GM21447 (cell line): ENCODE data around the gene AKR1C3.
"Not testable (repeated sequence)": the region's sequence is repeated elsewhere in the genome, so short reads cannot be mapped to it uniquely, and the experiment has no call there.

Experiments
- ATAC-seq: cut with Tn5 transposase; IDR thresholded peaks from one replicate; pipeline ENCODE4 v1.9.1; 2021; ENCODE audit not compliant: unreplicated experiment

AKR1C3 gene

DNA sequence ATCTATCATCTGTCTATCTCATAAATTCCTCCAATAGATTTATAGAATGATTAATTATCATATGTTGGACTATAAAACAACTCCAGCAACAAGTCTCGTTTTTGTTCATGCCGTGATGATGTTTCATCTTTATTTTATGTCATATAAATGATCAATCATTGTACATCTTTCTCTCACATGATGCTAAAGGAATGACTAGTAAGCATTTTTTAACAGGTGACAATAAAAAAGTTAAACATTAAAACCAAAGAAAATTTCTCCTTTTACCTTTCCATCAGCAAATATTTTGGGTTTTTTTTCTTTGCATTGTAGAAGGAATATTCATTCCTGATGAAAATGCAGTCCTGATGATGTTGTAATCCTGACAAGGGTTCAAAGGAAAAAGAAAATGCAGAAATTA, 41.4 kb downstream of the AKR1C3 start:
- ATAC-seq: no peak

DNA sequence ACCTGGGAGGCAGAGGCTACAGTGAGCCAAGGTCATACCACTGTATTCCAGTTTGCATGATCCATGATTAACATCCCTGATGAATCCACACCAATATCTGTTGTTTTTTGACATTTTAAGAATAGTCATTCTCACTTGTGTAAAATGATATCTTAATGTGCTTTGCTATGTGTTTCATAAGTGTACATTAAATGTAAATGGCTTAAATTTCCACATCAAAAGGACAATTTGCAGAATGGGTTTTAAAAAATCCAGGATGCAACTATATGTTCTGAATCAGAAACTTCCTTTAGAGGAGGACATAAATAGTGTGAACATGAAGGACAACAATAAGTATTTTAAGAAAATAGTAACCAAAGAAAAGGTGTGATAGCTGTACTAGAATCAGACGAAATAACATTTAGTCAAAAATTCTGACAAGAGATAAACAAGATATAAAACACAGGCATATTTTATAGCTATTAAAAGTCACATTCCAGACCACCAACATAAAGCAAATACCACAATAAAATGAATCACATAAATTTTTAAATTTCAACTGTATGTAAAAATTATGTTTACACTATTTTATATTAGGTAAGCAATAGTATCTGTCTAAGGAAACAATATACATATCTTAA, 42.4 kb downstream of the AKR1C3 start:
- ATAC-seq: no peak

DNA sequence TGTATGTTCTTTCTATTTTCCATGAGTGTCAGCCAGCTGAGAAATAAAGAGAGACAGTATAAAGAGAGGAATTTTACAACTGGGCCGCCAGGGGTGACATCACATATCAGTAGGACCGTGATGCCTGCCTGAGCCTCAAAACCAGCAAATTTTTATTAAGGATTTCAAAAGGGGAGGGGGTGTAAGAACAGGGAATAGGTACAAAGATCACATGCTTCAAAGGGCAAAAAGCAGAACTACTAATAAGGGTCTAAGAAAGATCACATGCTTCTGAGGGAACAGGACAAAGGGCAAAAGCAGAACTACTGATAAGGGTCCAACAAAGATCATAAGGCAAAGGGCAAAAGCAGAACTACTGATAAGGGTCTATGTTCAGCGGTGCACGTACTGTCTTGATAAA, 43.5 kb downstream of the AKR1C3 start:
- not testable (repeated sequence) for ATAC-seq

DNA sequence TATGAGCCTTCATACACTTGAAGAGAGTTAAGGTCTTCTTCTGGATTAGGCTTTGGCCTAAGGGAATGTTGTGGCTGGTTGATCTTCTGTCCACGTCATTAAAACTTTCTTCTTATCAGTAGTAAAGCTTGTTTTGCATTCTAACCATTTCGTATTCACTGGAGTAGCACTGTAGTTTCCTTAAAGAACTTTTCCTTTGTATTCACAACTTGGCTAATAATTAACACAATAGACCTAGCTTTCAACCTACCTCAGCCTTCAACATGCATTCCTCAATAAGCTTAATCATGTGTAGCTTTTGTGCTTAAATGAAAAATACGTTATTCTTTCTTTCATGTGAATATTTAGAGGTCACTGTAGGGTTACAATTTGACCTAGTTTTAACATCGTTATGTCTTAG, 48.0 kb downstream of the AKR1C3 start:
- no peak for ATAC-seq

DNA sequence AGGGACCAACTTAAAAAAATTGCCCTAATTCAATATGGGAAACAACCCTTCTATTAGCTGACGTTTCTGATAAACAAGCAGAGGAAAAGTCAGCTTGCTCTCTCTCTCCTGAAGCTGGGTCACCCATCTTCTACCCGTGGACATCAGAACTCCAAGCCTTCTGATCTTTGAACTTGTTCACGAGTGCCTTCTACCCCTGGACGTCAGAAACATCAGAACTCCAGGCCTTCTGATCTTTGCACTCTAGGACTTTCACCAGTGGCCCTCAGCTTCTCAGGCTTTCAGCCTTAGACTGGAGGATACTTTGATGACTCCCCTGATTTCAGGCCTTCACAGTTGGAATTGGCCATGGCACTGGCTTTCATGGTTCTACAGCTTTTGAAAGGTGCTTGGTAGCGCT, 48.9 kb downstream of the AKR1C3 start:
- no peak for ATAC-seq

DNA sequence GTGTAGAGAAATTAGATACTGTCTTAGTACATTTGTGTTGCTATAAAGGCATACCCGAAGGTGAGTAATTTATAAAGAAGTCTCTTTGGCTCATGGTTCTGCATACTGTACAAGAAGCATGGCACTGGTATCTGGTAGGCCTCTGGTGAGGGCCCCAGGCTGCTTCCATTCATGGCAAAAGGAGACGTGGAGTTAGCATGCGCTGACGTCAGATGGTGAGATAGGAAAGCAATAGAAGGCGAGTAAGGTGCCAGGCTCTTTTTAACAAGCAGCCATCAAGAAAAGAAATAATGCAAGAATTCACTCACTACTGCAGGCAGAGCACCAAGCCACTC, 52.7 kb downstream of the AKR1C3 start:
- no peak for ATAC-seq

DNA sequence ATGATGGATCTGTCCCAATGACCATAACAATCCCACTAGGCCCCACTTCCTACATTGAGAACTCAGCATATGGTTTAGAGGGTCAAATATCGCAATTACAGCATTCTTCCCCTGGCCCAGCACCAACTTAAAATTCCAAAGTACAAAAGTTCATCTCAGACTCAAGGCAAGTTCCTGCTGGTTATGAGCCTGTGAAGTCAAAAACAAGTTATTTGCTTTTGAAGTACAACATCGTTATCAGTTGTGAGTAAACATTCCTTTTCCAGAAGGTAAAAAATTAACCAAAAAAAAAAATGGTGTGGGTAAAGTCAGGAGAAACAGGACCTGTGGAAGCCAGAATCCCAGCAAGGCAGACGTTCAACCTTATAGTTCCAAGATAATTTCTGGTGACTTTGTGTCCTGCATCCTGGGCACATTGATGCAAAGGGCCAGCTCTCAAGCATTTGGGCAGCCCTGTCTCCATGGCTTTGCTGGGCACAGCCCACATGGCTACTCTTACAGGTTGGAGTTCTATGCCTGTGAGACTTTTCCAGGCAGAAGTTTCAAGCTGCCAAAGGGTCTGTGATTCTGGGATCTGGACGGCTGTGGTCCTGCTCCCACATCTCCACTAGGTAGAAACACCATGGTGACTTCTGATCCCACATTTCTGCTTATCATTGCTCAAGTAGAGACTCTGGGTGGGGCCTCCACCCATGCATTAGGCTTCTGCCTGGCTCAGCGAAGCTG, 53.2 kb downstream of the AKR1C3 start:
- ATAC-seq: no peak

DNA sequence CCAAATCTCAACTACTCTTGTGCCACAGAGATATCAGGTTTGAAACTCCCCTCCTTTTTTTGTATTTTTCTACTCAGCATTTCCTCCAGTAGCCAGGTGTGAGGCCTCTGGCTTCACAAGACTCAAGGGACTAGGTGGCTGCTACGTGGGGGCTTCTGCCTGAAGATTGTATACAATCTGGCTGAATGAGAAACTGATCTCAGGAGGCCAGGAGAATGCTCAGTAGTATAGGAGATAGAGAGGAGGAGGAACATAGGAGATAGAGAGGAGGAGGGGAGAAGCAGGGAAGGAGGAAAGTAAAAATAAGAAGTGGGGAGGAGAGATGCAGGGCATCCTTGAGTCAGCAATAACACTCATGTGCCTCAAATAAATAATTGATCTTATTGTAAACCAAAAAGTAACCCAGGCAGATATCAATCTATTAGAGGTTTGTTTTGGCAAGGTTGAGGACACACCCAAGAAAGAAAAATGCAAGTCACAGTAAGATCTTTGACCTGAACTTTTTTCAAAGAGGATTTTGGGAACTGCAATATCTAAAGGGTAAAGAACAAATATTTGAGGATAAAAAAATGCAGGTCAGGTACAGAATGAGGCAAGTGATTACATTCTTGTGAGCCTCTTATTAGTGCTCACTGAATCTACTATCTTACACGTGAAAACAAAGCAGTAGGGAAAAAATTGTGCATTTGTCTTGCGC, 53.9 kb downstream of the AKR1C3 start:
- no peak for ATAC-seq

DNA sequence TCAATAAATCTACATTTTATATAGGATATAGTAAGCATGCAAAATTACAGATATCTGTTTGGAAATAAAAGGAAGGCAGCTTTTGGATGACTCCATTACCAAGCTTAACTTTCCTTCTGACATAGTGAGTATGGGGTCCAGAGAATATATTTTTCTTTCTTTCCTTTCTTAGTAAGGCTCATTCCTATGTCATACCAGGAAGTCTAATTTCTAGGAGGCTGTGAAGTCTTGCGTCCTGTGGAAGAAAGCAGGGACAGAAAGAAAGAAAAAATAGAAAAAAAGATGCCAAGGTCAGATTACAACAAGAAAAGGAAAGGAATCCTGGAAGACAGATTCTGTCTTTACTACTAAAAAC, 54.4 kb downstream of the AKR1C3 start:
- no peak for ATAC-seq

DNA sequence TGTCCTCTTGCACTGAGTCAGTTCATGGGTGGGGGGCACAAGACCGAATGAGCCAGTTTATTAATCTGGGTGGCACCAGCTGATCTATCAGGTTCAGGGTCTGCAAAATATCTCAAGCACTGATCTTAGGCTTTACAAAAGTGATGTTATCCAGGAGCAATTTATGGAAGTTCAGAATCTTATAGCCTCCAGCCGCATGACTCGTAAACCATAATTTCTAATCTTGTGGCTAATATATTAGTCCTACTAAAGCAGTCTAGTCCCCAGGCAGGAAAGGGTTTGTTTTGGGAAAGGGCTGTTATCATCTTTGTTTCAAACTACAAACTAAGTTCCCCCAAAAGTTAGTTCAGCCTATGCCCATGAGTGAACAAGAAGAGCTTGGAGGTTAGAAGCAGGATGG, 56.9 kb downstream of the AKR1C3 start:
- no peak for ATAC-seq

DNA sequence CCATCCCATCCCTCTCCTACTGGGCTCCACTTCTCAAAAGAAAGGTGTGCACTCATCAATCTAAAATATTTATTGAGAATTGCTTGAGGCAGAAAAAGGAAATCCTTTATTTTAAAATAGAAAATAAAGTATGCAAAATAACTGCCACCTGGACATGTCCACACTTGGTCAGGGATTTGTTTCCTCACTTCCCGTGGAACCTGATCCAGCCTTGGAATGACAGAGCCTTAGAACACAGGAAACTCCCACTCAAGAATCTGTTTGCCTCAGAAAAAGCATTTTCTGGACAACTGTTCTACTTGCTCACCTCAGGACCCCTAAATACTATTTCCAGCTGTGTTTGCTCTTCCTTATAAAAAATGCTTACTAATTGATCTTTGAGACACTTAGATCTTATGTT, 61.7 kb downstream of the AKR1C3 start:
- ATAC-seq: no peak
